Fibroblast of skin of back (primary cell): ENCODE results near the gene SNRNP48.
A peak's percentile ranks its signal among the peaks of the same experiment; 100 is the strongest.

Experiments
- DNase-seq: peaks from one replicate; pipeline ENCODE4 v3.0.0-alpha.2; 2013

SNRNP48 gene

DNA sequence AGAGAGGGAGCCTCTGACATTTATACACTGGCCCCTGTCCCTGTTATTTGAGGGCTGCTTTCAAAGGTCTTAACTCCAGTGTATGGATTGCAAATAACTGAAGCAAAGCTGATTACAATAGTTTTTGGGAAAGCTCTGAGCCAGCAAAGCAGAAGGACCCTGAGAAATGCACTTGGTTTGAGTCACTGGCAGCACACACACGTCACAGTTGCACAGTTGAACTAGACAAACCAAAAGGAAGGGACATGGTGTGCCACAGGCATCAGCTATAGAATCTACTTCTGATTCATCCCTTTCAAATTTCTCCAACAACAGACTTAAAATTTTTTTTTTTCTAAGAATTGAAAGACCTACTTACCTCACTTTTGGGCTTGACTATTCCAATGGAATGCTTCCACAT is 56.4 kb downstream of the SNRNP48 start:
- DNase-seq = peak; percentile 66

GRCh38 chr6:7647504-7647903 is 57.5 kb downstream of the SNRNP48 start:
- DNase-seq = no peak

DNA sequence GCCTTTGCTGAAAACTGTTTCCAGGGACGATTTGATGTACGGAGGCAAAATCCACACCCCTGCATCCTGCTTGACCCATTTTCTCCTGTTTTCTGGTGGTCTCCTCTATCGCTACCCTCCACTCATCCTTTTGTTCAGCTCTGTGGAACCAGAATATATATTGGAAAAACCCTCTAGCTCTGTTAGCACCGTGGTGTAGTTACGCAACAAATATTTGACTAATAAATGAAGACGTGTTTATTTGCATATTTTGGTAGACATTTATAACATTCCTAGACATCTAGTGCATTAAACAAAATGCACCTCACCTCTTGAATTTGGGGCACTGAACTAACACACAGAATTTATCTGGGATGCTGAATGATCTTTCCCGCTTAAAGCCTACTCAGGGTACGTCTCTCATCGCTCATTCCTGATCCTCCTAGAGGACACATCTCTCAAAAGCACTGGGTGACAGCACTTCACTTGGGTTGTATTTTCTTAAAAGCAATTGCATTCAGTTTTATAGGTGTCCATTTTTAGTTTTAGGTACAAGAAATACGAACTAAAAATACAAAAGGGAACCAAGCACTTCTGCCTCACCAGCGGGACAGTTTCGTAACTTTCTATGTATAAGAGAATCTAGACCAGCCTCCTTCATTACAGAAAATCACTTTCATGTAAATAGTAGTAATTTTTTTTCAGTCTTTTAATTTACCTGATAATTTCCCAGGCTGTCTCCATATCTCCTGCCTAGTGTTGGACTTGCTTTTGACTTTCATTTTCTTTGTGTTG is 59.2 kb downstream of the SNRNP48 start:
- DNase-seq = no peak

DNA sequence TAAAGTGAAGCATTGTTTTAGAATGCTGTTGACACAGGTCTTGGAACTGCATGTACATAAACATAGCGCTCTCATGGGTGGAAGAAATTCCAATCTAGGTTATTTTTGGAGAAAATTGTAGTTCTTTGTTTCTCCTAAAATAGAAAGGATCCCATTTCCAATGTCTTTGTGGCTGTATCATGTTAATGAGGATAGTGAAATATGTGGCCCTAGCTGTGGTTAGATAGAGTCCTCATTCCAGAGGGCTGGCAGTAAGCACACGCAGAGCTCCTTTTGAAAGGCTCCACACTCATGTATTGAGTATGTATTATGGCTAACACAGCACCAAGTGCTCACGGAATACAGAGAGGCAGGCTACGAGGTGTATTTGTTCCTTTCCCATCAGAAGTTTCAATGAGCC is 60.9 kb downstream of the SNRNP48 start:
- DNase-seq = peak; percentile 63

DNA sequence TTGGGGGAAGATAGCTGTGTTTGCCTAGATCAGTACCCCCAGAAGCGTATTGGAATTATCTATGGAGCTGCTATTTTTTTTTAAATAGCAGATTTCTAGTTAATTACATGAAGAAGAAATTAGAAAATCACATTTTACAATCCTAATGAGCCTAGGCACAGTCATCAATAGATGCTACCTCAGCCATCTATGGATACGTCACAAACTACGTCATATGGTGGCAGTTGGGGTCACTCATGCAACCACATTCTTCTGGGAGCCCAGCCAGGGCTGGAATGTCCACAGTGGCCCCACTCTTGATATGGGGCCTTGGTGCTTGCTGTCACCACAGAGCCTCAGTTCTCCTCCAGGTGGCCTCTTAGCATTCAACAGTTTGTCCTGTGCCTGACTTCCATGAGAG is 63.0 kb downstream of the SNRNP48 start:
- DNase-seq = no peak

- DNase-seq = no peak
Measured at GRCh38 chr6:7656355-7656754, 66.4 kb downstream of the SNRNP48 start.

GRCh38 chr6:7658543-7658942 is 68.5 kb downstream of the SNRNP48 start:
- DNase-seq = no peak

DNA sequence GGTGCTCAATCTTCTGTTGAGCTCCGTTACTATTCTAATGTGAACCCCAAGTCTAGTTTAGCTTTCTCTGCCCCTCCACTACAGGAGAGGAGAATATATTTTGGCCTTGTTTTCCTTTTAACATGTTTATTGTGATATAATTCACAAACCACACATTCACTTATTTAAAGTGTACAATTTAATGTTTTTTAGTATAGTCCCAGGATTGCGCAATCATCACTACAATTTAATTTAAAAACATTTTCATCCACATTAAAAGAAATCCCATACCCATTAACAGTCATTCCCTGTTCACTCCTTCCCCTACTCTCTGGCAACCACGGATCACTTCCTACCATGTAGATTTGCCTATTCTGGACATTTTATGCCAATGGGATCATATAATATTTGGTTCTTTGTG is 71.4 kb downstream of the SNRNP48 start:
- DNase-seq = no peak
